AG09309 (cell line): ENCODE results near the gene ZNF385D.

Experiments
- DNase-seq: peaks from one replicate; pipeline ENCODE4 v3.0.0-alpha.2; 2010; ENCODE audit warnings: low read depth
- H3K4me3 ChIP-seq: 2 replicates; pipeline ENCODE4 v1.5.1; 2011; ENCODE audit warnings: mild to moderate bottlenecking, low read depth, low read length, moderate library complexity; ENCODE audit not compliant: control insufficient read depth
- CTCF ChIP-seq: IDR thresholded peaks from 2 replicates; pipeline ENCODE4 v1.5.1; 2011; ENCODE audit warnings: mild to moderate bottlenecking, low read depth, low read length, inconsistent platforms; ENCODE audit not compliant: insufficient read depth, control insufficient read depth; ENCODE audit errors: missing control alignments

ZNF385D gene

GRCh38 chr3:21411058-21411457 lies 340.0 kb downstream of the ZNF385D start:
- no peak for TF ChIP-seq CTCF
- no peak for DNase-seq
- no peak overlapping the region for H3K4me3 ChIP-seq

- no peak for DNase-seq
- no peak overlapping the region for H3K4me3 ChIP-seq
- no peak for TF ChIP-seq CTCF
Measured at GRCh38 chr3:21409401-21409800, 341.6 kb downstream of the ZNF385D start.

- H3K4me3 ChIP-seq, result no peak overlapping the region
- no peak for DNase-seq
- TF ChIP-seq CTCF, result no peak
Measured at GRCh38 chr3:21407743-21408142, 343.3 kb downstream of the ZNF385D start.

GRCh38 chr3:21405671-21406667 lies 345.0 kb downstream of the ZNF385D start:
- TF ChIP-seq CTCF, result no peak
- DNase-seq, result no peak
- no peak overlapping the region for H3K4me3 ChIP-seq

- no peak for TF ChIP-seq CTCF
- DNase-seq, result no peak
- H3K4me3 ChIP-seq, result no peak overlapping the region
Measured at GRCh38 chr3:21398461-21398860, 352.5 kb downstream of the ZNF385D start.

- no peak for TF ChIP-seq CTCF
- DNase-seq, result no peak
- H3K4me3 ChIP-seq, result no peak overlapping the region
Measured at GRCh38 chr3:21393683-21394311, 357.2 kb downstream of the ZNF385D start.
